HCT116 (cell line): ENCODE results near the gene NME9. TPM values are rescaled to one million over a fixed set of nuclear protein-coding genes. Genes with fewer than 3 reads are reported as not detected.

Experiments used
- ATAC-seq: fragments of 200-7000 bp; cut with Tn5 transposase; 2 replicates; pipeline ENCODE4 v1.9.1; 2020; ENCODE audit warnings: mild to moderate bottlenecking, moderate library complexity
- BruUV-seq: library from RNA; stranded (reverse); fragments of 400-500 nt; replicated peaks from 2 replicates; lab custom pipeline; 2021; lab: Mats Ljungman, UMichigan
- CTCF ChIA-PET: fragments of 300-600 bp; sonication (Branson Sonifier 250); formaldehyde crosslinking; loops from one replicate; lab custom pipeline; 2021; ENCODE audit warnings: antibody characterized with exemption; lab: Charles Lee
- POLR2A ChIA-PET: fragments of 300-600, 350-600 bp; sonication (Branson Sonifier 250); formaldehyde crosslinking; loops from one replicate; lab custom pipeline; 2021; ENCODE audit warnings: antibody characterized with exemption; lab: Charles Lee
- RAD21 ChIA-PET, 2 experiments: fragments of 300-600 bp; sonication (Branson Sonifier 250); formaldehyde crosslinking; loops; one replicate each; lab custom pipeline; 2023; ENCODE audit warnings: low total read pairs in 2 of 2; ENCODE audit not compliant: uncharacterized antibody in 2 of 2, unreplicated experiment in 2 of 2, low non-redundant PET in 1 of 2; lab: Charles Lee
- DNase-seq: peaks from one replicate; pipeline ENCODE4 v3.0.0-alpha.2; 2010; ENCODE audit warnings: low read depth, low spot score
- H2AFZ ChIP-seq: fragments of 200-600 bp; shearing (Covaris generic), sonication (generic); 2 replicates; pipeline ENCODE4 v1.6.1; 2017; ENCODE audit warnings: low read depth, mixed run types, mixed read lengths, antibody characterized with exemption, low read length; ENCODE audit not compliant: poor library complexity, severe bottlenecking
- H3K27ac ChIP-seq: 2 replicates; pipeline ENCODE4 v1.5.1; 2012; ENCODE audit warnings: low read depth, low read length
- H3K27me3 ChIP-seq: fragments of 200-600 bp; sonication (generic); 2 replicates; pipeline ENCODE4 v1.6.1; 2016; ENCODE audit warnings: mixed run types, low read length, mixed read lengths; ENCODE audit not compliant: insufficient read depth
- H3K36me3 ChIP-seq, 2 experiments: fragments of 200-500 bp in 1 of 2; fragments of 200-600 bp in 1 of 2; sonication (Bioruptor generic) in 1 of 2; sonication (generic) in 1 of 2; 2 replicates each; pipeline versions ENCODE4 v1.5.1 to v1.6.1; 2014 to 2016; ENCODE audit warnings: low read length in 2 of 2, inconsistent platforms in 1 of 2, mixed read lengths in 1 of 2, mixed run types in 1 of 2; ENCODE audit not compliant: insufficient read depth in 2 of 2, control insufficient read depth in 1 of 2
- H3K4me1 ChIP-seq, 2 experiments: fragments of 200-600 bp in 1 of 2; sonication (generic) in 1 of 2; 2 replicates each; pipeline versions ENCODE4 v1.5.1 to v1.6.1; 2012 to 2017; ENCODE audit warnings: low read length in 2 of 2, inconsistent platforms in 1 of 2, mild to moderate bottlenecking in 1 of 2, mixed read lengths in 1 of 2, mixed run types in 1 of 2, moderate library complexity in 1 of 2; ENCODE audit not compliant: insufficient read depth in 2 of 2, control insufficient read depth in 1 of 2
- H3K4me2 ChIP-seq: fragments of 200-600 bp; sonication (generic); 2 replicates; pipeline ENCODE4 v1.6.1; 2017; ENCODE audit warnings: mixed run types, low read length, mixed read lengths
- H3K4me3 ChIP-seq, 2 experiments: fragments of 200-600 bp in 1 of 2; sonication (generic) in 1 of 2; replicated peaks in 1 of 2; 2 replicates each; pipeline ENCODE4 v1.5.1; 2011 to 2016; ENCODE audit warnings: low read length in 2 of 2, control low read depth in 1 of 2, low read depth in 1 of 2, mild to moderate bottlenecking in 1 of 2, mixed read lengths in 1 of 2, mixed run types in 1 of 2
- H3K79me2 ChIP-seq: fragments of 200-600 bp; sonication (generic); 2 replicates; pipeline ENCODE4 v1.6.1; 2017; ENCODE audit warnings: mild to moderate bottlenecking, mixed run types, low read length, moderate library complexity, mixed read lengths; ENCODE audit not compliant: insufficient read depth
- H3K9ac ChIP-seq: fragments of 200-600 bp; sonication (generic); 2 replicates; pipeline ENCODE4 v1.6.1; 2016; ENCODE audit warnings: low read length, mixed read lengths
- H3K9me2 ChIP-seq: fragments of 200-600 bp; sonication (generic), shearing (Covaris generic); 2 replicates; pipeline ENCODE4 v1.6.1; 2017; ENCODE audit warnings: mixed run types, mild to moderate bottlenecking, moderate library complexity; ENCODE audit not compliant: insufficient read depth
- H3K9me3 ChIP-seq, 2 experiments: fragments of 200-500 bp in 1 of 2; fragments of 200-600 bp in 1 of 2; sonication (Bioruptor generic) in 1 of 2; sonication (generic) in 1 of 2; 2 replicates each; pipeline ENCODE4 v1.6.1; 2014 to 2017; ENCODE audit warnings: low read length in 2 of 2, mixed read lengths in 2 of 2, inconsistent platforms in 1 of 2, low read depth in 1 of 2, mild to moderate bottlenecking in 1 of 2, mixed run types in 1 of 2, moderate library complexity in 1 of 2; ENCODE audit not compliant: control insufficient read depth in 1 of 2, insufficient read depth in 1 of 2
- H4K20me1 ChIP-seq: fragments of 200-600 bp; sonication (generic), shearing (Covaris generic); 2 replicates; pipeline ENCODE4 v1.6.1; 2017; ENCODE audit warnings: mixed run types, mild to moderate bottlenecking, moderate library complexity; ENCODE audit not compliant: insufficient read depth
- CBX3 ChIP-seq: IDR thresholded peaks from 2 replicates; pipeline ENCODE4 v1.6.1; 2012; ENCODE audit warnings: low read depth
- EGR1 ChIP-seq: IDR thresholded peaks from 2 replicates; pipeline ENCODE4 v1.6.1; 2012; ENCODE audit warnings: low read depth
- ELF1 ChIP-seq: IDR thresholded peaks from 2 replicates; pipeline ENCODE4 v1.6.1; 2012; ENCODE audit warnings: low read depth, borderline replicate concordance
- EZH2phosphoT487 ChIP-seq: fragments of 200-600 bp; IDR thresholded peaks from 2 replicates; pipeline ENCODE4 v1.6.1; 2018; ENCODE audit warnings: antibody characterized with exemption, borderline replicate concordance
- JUND ChIP-seq: IDR thresholded peaks from 2 replicates; pipeline ENCODE4 v1.6.1; 2012
- POLR2AphosphoS5 ChIP-seq: IDR thresholded peaks from 2 replicates; pipeline ENCODE4 v1.6.1; 2011; ENCODE audit warnings: mild to moderate bottlenecking, low read depth, low read length, moderate library complexity
- SP1 ChIP-seq: IDR thresholded peaks from 2 replicates; pipeline ENCODE4 v1.6.1; 2012; ENCODE audit warnings: low read depth
- SRF ChIP-seq: IDR thresholded peaks from 2 replicates; pipeline ENCODE4 v1.6.1; 2012; ENCODE audit warnings: low read depth
- TCF7L2 ChIP-seq: IDR thresholded peaks from 2 replicates; pipeline ENCODE4 v1.7.0; 2011; ENCODE audit warnings: borderline replicate concordance, inconsistent platforms; ENCODE audit not compliant: insufficient read depth, insufficient read length; ENCODE audit errors: extremely low read depth
- ZFX ChIP-seq: fragments of 450-650 bp; IDR thresholded peaks from 2 replicates; pipeline ENCODE4 v1.6.1; 2017
- ZNF274 ChIP-seq: fragments of 200-500 bp; sonication (Bioruptor generic); IDR thresholded peaks from 2 replicates; pipeline ENCODE4 v1.6.1; 2014; ENCODE audit warnings: mild to moderate bottlenecking, low read depth, low read length, inconsistent platforms
- intact Hi-C: fragments of 100-400 bp; cut with micrococcal nuclease; formaldehyde crosslinking; loops from 2 replicates; pipeline ENCODE4 v1.10.0; 2022
- total RNA-seq: library from RNA; stranded (reverse); gene quantifications from one replicate; pipeline ENCODE4 v1.2.1, GENCODE V29; 2021; ENCODE audit not compliant: unreplicated experiment
- TF ChIP-seq, protein P1 (sequence below), 3 experiments: fragments of 200-600 bp in 1 of 3; sonication (generic) in 1 of 3; IDR thresholded peaks in 2 of 3; conservative IDR thresholded peaks in 1 of 3; 2 replicates each; pipeline ENCODE4 v1.5.1; 2012 to 2017; ENCODE audit warnings: low read depth in 2 of 3, low read length in 2 of 3, antibody characterized with exemption in 1 of 3, borderline replicate concordance in 1 of 3, control low read depth in 1 of 3, mild to moderate bottlenecking in 1 of 3, mixed read lengths in 1 of 3, mixed run types in 1 of 3, moderate library complexity in 1 of 3; ENCODE audit not compliant: insufficient read depth in 1 of 3
- TF ChIP-seq, protein P2 (sequence below): IDR thresholded peaks from 2 replicates; pipeline ENCODE4 v1.6.1; 2011; ENCODE audit warnings: mild to moderate bottlenecking, low read length, moderate library complexity; ENCODE audit not compliant: insufficient replicate concordance; ENCODE audit errors: extremely low read depth
- TF ChIP-seq, protein P3 (sequence below): IDR thresholded peaks from 2 replicates; pipeline ENCODE4 v1.6.1; 2012
- TF ChIP-seq, protein P4 (sequence below): IDR thresholded peaks from 2 replicates; pipeline ENCODE4 v1.6.1; 2012

Gene NME9
- total RNA-seq, 1 experiment from 2014 or later: 0.79 TPM

DNA sequence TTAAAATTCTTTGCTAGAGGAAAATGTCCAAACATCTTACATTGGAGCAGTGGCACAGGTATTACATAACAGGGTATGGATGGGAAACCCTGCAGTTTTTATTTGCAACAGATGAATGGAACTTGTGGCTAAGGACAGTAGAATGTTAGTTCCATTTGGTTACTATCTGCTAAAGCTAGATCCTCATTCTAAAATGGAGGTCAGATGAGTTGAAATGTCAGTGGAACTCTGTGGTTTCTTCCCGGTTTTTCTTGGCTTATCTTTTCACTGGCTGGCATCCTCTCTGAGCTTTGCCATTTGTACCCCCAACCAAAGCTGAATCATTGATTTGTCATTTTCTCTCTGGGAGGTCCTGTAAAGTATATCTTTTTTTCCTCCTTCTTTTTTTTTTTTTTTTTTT is 73.6 kb downstream of the NME9 start:
- no peak for ATAC-seq
- Histone ChIP-seq H3K79me2 (no peaks in the 10 kb centered on the region), H3K4me2 (no peak overlapping the region), H3K36me3 (no peaks in the 10 kb centered on the region), H3K4me1 (no peaks in the 10 kb centered on the region), H3K9me3 (no peaks in the 10 kb centered on the region), H2AFZ (no peak overlapping the region), H3K27ac (no peak overlapping the region), H3K27me3 (no peaks in the 10 kb centered on the region), H3K4me3 (no peak overlapping the region), H3K9ac (no peak overlapping the region), H3K9me2 (no peaks in the 10 kb centered on the region), H4K20me1 (no peaks in the 10 kb centered on the region)
- no peak for DNase-seq
- ChIA-PET RAD21 (no interaction called here), CTCF (no interaction called here), POLR2A (no interaction called here)
- TF ChIP-seq SP1 (no peak), JUND (no peak), ZNF274 (no peak), ZFX (no peak), ELF1 (no peak), POLR2AphosphoS5 (no peak), EGR1 (no peak), TCF7L2 (no peak), CBX3 (no peak), SRF (no peak), EZH2phosphoT487 (no peak)
- TF ChIP-seq, protein P1, sequence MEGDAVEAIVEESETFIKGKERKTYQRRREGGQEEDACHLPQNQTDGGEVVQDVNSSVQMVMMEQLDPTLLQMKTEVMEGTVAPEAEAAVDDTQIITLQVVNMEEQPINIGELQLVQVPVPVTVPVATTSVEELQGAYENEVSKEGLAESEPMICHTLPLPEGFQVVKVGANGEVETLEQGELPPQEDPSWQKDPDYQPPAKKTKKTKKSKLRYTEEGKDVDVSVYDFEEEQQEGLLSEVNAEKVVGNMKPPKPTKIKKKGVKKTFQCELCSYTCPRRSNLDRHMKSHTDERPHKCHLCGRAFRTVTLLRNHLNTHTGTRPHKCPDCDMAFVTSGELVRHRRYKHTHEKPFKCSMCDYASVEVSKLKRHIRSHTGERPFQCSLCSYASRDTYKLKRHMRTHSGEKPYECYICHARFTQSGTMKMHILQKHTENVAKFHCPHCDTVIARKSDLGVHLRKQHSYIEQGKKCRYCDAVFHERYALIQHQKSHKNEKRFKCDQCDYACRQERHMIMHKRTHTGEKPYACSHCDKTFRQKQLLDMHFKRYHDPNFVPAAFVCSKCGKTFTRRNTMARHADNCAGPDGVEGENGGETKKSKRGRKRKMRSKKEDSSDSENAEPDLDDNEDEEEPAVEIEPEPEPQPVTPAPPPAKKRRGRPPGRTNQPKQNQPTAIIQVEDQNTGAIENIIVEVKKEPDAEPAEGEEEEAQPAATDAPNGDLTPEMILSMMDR (IDR thresholded peaks at IDR 0.05 in 2 of 3, conservative IDR thresholded peaks at IDR 0.05 in 1 of 3; ENCODE audit: borderline replicate concordance in 1 of 3, insufficient read depth in 1 of 3, low read depth in 2 of 3, low read length in 2 of 3): no peak
- TF ChIP-seq, protein P2, sequence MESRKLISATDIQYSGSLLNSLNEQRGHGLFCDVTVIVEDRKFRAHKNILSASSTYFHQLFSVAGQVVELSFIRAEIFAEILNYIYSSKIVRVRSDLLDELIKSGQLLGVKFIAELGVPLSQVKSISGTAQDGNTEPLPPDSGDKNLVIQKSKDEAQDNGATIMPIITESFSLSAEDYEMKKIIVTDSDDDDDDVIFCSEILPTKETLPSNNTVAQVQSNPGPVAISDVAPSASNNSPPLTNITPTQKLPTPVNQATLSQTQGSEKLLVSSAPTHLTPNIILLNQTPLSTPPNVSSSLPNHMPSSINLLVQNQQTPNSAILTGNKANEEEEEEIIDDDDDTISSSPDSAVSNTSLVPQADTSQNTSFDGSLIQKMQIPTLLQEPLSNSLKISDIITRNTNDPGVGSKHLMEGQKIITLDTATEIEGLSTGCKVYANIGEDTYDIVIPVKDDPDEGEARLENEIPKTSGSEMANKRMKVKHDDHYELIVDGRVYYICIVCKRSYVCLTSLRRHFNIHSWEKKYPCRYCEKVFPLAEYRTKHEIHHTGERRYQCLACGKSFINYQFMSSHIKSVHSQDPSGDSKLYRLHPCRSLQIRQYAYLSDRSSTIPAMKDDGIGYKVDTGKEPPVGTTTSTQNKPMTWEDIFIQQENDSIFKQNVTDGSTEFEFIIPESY: no peak
- TF ChIP-seq, protein P3, sequence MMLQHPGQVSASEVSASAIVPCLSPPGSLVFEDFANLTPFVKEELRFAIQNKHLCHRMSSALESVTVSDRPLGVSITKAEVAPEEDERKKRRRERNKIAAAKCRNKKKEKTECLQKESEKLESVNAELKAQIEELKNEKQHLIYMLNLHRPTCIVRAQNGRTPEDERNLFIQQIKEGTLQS: no peak
- TF ChIP-seq, protein P4, sequence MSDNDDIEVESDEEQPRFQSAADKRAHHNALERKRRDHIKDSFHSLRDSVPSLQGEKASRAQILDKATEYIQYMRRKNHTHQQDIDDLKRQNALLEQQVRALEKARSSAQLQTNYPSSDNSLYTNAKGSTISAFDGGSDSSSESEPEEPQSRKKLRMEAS: no peak
- no TSS peak for BruUV-seq
- intact Hi-C loops: no loop called here
